Panc1 (cell line): ENCODE data around the gene MYCBPAP. TPM values are rescaled to one million over a fixed set of nuclear protein-coding genes. Genes with fewer than 3 reads are reported as not detected.

Experiments
- ATAC-seq: fragments of 200-7000 bp; cut with Tn5 transposase; 2 replicates; pipeline ENCODE4 v1.9.1; 2020; ENCODE audit warnings: mild to moderate bottlenecking, moderate library complexity
- BruUV-seq: library from RNA; stranded (reverse); fragments of 400-500 nt; replicated peaks from 2 replicates; lab custom pipeline; 2021; lab: Mats Ljungman, UMichigan
- CTCF ChIA-PET: fragments of 300-600 bp; sonication (Branson Sonifier 250); formaldehyde crosslinking; loops from one replicate; lab custom pipeline; 2022; ENCODE audit warnings: antibody characterized with exemption; lab: Charles Lee
- POLR2A ChIA-PET: fragments of 300-600 bp; sonication (Branson Sonifier 250); formaldehyde crosslinking; loops from one replicate; lab custom pipeline; 2022; ENCODE audit warnings: antibody characterized with exemption; lab: Charles Lee
- DNase-seq: peaks from one replicate; pipeline ENCODE4 v3.0.0-alpha.2; 2010; ENCODE audit warnings: low read depth, low spot score
- H3K27ac ChIP-seq: 2 replicates; pipeline ENCODE4 v1.5.1; 2011; ENCODE audit warnings: mild to moderate bottlenecking, low read length, inconsistent platforms
- H3K27me3 ChIP-seq: fragments of 200-500 bp; sonication (Bioruptor generic); 2 replicates; pipeline ENCODE4 v1.6.0; 2014; ENCODE audit warnings: low read length, inconsistent platforms; ENCODE audit not compliant: control insufficient read depth, insufficient read depth
- H3K36me3 ChIP-seq: fragments of 200-500 bp; sonication (Bioruptor generic); 2 replicates; pipeline ENCODE4 v1.5.1; 2014; ENCODE audit warnings: inconsistent platforms, mild to moderate bottlenecking, low read length, moderate library complexity; ENCODE audit not compliant: control insufficient read depth, insufficient read depth
- H3K4me1 ChIP-seq: 2 replicates; pipeline ENCODE4 v1.5.1; 2011; ENCODE audit warnings: inconsistent platforms, mild to moderate bottlenecking, low read length, moderate library complexity; ENCODE audit not compliant: control insufficient read depth, insufficient read depth
- H3K4me3 ChIP-seq, 2 experiments: 2 replicates each; pipeline ENCODE4 v1.5.1; 2011 to 2012; ENCODE audit warnings: low read depth in 2 of 2, low read length in 2 of 2, mild to moderate bottlenecking in 2 of 2, inconsistent platforms in 1 of 2, moderate library complexity in 1 of 2
- H3K9me3 ChIP-seq: fragments of 200-500 bp; sonication (Bioruptor generic); 2 replicates; pipeline ENCODE4 v1.5.1; 2014; ENCODE audit warnings: low read depth, mild to moderate bottlenecking, inconsistent platforms, low read length, moderate library complexity; ENCODE audit not compliant: control insufficient read depth, insufficient read depth
- CTCF ChIP-seq: fragments of 450-650 bp; IDR thresholded peaks from 2 replicates; pipeline ENCODE4 v1.5.1; 2017; ENCODE audit warnings: mild to moderate bottlenecking
- POLR2AphosphoS5 ChIP-seq: IDR thresholded peaks from 2 replicates; pipeline ENCODE4 v1.6.1; 2012; ENCODE audit warnings: mild to moderate bottlenecking, low read depth, low read length, moderate library complexity
- REST ChIP-seq, 2 experiments: IDR thresholded peaks; 2 replicates each; pipeline ENCODE4 v1.6.1; 2011 to 2012; ENCODE audit warnings: low read depth in 2 of 2, control low read depth in 1 of 2, low read length in 1 of 2, mild to moderate bottlenecking in 1 of 2, moderate library complexity in 1 of 2; ENCODE audit not compliant: insufficient read depth in 1 of 2
- SIN3A ChIP-seq: IDR thresholded peaks from 2 replicates; pipeline ENCODE4 v1.6.1; 2012; ENCODE audit warnings: low read depth, mild to moderate bottlenecking, low read length, moderate library complexity, borderline replicate concordance; ENCODE audit not compliant: insufficient read depth
- TCF7L2 ChIP-seq: IDR thresholded peaks from 2 replicates; pipeline ENCODE4 v1.6.1; 2011; ENCODE audit warnings: mild to moderate bottlenecking, low read depth, low read length, inconsistent platforms
- in situ Hi-C: cut with HindIII; loops from 2 replicates; pipeline ENCODE4 v1.10.0; 2016; ENCODE audit warnings: low sequenced_read_pairs, low pct_unique_long_range_greater_than_20kb
- intact Hi-C: fragments of 100-400 bp; cut with micrococcal nuclease; formaldehyde crosslinking; loops from one replicate; pipeline ENCODE4 v1.10.0; 2022; ENCODE audit not compliant: unreplicated experiment
- total RNA-seq: library from RNA; stranded (reverse); gene quantifications from one replicate; pipeline ENCODE4 v1.2.1, GENCODE V29; 2021; ENCODE audit not compliant: unreplicated experiment

MYCBPAP gene
- total RNA-seq, 1 experiment from 2014 or later = 2.2 TPM

- ATAC-seq = peak; percentile 4
- H3K4me1 ChIP-seq = peaks cover 49% of the 10 kb centered on the region
- no peaks in the 10 kb centered on the region for H3K27me3 ChIP-seq
- no peak for DNase-seq
- no peak for TF ChIP-seq POLR2AphosphoS5
- TF ChIP-seq REST (IDR thresholded peaks at IDR 0.05; ENCODE audit: insufficient read depth in 1 of 2, low read depth in 2 of 2, low read length in 1 of 2) = no peak
- TF ChIP-seq TCF7L2 = no peak
- no peak for TF ChIP-seq CTCF
- TF ChIP-seq SIN3A = no peak
- H3K9me3 ChIP-seq = no peaks in the 10 kb centered on the region
- no TSS peak for BruUV-seq
- peak overlapping the region; percentile 95 for H3K27ac ChIP-seq
- in situ Hi-C loops = no loop called here
- intact Hi-C loops = no loop called here
- ChIA-PET POLR2A (interaction anchor here (0.6 kb wide), 1 partner anchor 304 kb away, joined by 5 read pairs; no protein-coding TSS in a partner anchor), CTCF (interaction anchor here (0.7 to 1.2 kb wide), 5 partner anchors 8 to 152 kb away, joined by 3 to 5 read pairs (median 4); no protein-coding TSS in a partner anchor)
- peak overlapping the region; percentile 59 to 71 for H3K4me3 ChIP-seq
- no peaks in the 10 kb centered on the region for H3K36me3 ChIP-seq
Measured at GRCh38 chr17:50542795-50543774, 34.8 kb downstream of the MYCBPAP start.

- H3K36me3 ChIP-seq = no peaks in the 10 kb centered on the region
- no peak for ATAC-seq
- no peaks in the 10 kb centered on the region for H3K9me3 ChIP-seq
- ChIA-PET POLR2A (no interaction called here), CTCF (interaction anchor here (0.8 to 1.2 kb wide), 2 partner anchors 83 to 84 kb away, joined by 4 read pairs; no protein-coding TSS in a partner anchor)
- BruUV-seq = no TSS peak
- no peak for DNase-seq
- intact Hi-C loops = no loop called here
- H3K27ac ChIP-seq = no peak overlapping the region
- in situ Hi-C loops = no loop called here
- H3K4me3 ChIP-seq = no peak overlapping the region
- peaks cover 40% of the 10 kb centered on the region for H3K4me1 ChIP-seq
- TF ChIP-seq POLR2AphosphoS5 = no peak
- no peak for TF ChIP-seq CTCF
- TF ChIP-seq REST (IDR thresholded peaks at IDR 0.05; ENCODE audit: insufficient read depth in 1 of 2, low read depth in 2 of 2, low read length in 1 of 2) = no peak
- no peak for TF ChIP-seq TCF7L2
- TF ChIP-seq SIN3A = no peak
- no peaks in the 10 kb centered on the region for H3K27me3 ChIP-seq
Measured at GRCh38 chr17:50544516-50544915, 36.3 kb downstream of the MYCBPAP start.
